ENCODE data around the gene ERMAP.
"Not testable (repeated sequence)": the region's sequence is repeated elsewhere in the genome, so short reads cannot be mapped to it uniquely, and the experiment has no call there.

The ERMAP gene

DNA sequence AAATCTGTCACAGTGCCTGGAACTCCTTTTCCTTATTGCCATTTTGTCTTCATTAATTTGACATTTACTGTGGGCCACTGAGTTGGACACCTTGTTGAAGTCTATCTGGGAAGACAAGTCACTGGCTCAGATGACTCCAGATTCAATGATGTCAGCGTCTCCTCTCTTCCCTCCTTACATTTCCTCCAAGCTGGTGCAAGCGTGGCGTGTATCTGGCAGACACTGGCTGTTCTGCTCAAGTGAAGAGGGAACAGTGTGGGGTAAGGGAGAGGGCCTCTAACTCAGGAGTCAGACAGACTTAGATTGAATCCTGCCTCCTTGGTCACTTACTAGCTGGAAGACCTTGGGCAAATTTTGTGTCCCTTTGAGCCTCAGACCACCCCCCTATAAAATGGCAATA, 20.8 kb downstream of the ERMAP start:
- no peak for DNase-seq
- in situ Hi-C loops (cut with HindIII; ENCODE audit: low pct_ligation_motif_present, low pct_unique_long_range_greater_than_20kb, low sequenced_read_pairs): no loop called here

DNA sequence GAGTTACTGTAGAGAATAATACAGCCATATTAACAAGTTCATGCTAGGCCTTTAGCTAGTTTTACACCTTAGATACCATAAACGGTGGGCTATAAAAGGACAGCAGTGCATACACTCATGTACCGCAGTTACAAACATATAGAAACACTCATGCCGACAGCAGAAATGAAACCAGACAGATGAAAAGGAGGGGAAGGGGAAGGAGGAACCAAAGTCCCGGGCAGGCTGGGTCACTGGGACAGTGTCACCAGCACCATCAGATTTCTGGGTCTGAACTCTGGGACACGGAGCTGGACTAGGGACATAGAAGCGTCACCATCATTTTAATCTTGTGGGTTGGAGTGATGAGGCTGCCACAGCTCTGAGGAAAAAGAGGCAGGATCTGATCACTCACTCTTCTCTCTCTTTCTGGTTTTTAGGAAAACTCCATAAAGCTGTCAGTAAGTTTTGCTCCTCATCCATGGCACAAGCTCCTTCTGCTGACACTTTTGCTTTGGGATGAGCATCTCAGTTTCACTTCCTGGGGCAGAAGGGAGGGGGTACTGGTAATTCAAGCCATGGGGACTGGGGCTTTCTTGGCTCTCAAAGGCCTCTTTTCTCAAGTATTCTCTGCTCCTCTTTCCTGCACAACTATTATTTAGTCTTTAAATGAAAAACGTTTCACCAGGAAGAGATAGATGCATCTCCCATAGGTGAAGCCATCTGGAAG, 21.7 kb downstream of the ERMAP start:
- no peak for DNase-seq
- in situ Hi-C loops (cut with HindIII; ENCODE audit: low pct_ligation_motif_present, low pct_unique_long_range_greater_than_20kb, low sequenced_read_pairs): no loop called here

DNA sequence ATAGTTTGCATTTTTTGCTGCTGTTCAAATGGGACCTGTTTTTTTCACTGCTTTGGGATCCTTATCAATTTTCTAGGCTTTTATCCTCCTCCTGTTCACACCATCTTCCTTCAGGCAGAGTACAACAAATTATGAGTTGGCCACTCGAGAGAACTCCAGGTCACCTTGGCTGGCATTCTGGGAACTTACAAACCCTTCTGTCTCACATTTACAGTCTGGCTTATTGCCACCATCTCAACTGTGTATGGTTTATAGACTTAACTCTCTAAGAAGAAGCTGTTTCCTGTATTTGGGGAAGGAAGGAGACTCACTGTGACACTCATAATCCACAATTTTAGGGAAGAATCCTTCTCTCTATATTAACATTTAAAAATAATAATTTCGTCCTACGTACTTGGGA, 24.1 kb downstream of the ERMAP start:
- in situ Hi-C loops (cut with HindIII; ENCODE audit: low pct_ligation_motif_present, low pct_unique_long_range_greater_than_20kb, low sequenced_read_pairs): no loop called here

DNA sequence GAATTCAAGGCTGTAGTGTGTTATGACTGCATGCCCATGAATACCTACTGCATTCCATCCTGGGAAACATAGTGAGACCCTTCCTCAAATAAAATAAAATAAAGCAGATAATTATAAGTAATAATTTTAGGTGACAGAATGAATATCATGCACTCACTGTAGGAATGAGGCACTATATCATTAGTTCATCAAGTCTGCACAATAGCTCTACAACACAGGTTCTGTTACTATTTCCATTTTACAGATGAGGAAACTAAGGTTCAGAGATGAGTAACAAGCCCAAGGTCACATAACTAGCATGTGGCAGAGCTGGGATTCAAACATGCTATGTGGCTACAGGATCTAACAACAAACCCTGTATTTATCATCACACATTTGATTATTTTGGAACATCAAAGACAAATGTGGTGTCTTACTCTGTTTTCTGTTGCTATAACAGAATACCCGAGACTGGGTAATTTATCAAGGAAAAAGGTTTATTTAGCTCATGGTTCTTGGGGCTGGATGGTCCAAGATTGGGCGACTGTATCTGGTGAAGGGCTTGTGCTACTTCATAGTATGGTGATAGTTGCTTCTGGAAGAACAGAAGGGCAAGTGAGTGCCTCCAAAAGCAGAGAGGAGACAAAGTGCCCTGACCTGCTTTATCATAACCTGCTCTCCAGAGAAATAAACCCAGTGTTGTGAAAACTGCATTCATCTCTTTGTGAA, 24.7 kb downstream of the ERMAP start:
- DNase-seq: no peak
- in situ Hi-C loops (cut with HindIII; ENCODE audit: low pct_ligation_motif_present, low pct_unique_long_range_greater_than_20kb, low sequenced_read_pairs): no loop called here

More for the DNA sequence above, 24.1 kb downstream of the ERMAP start:
- DNase-seq: no peak

DNA sequence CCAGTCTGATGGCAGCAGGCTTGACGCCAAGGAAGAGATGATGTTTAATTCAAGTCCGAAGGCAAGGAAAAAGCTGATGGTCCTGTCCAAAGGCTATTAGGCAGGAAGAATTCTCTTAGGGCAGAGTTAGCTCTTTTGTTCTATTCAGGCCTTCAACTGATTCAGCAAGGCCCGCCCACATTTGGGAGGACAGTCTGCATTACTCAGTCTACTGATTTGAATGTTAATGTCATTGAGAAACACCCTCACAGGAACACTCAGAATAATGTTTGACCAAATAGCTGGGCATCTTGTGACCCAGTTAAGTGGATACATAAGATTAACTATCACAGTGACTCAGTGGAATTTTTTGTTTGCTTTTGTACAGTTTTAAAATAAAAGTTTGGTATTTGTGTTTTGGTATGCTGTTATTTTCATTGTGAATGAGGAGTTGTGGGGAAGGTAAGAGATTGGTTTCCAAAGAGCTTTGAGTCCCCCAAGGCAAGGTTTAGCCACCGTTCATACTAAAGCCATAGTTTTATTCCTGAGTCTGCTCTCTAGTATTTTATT, 27.7 kb downstream of the ERMAP start:
- in situ Hi-C loops (cut with HindIII; ENCODE audit: low pct_ligation_motif_present, low pct_unique_long_range_greater_than_20kb, low sequenced_read_pairs): no loop called here
- DNase-seq: no peak

DNA sequence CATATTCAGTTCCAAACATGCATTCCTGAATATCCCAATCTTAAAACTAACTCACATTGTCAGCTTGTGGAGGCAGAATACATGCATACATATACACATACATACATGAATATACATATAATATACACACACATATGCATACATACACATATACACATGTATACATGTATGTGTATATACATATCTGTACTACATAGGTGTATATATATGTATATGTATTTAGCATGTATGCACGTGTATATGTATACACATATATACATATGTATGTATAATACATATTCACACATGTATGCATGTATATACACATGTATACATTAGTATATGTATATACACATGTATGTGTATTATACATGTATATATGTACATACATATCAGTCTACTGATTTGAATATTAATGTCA, 28.3 kb downstream of the ERMAP start:
- in situ Hi-C loops (cut with HindIII; ENCODE audit: low pct_ligation_motif_present, low pct_unique_long_range_greater_than_20kb, low sequenced_read_pairs): no loop called here
- no peak for DNase-seq

DNA sequence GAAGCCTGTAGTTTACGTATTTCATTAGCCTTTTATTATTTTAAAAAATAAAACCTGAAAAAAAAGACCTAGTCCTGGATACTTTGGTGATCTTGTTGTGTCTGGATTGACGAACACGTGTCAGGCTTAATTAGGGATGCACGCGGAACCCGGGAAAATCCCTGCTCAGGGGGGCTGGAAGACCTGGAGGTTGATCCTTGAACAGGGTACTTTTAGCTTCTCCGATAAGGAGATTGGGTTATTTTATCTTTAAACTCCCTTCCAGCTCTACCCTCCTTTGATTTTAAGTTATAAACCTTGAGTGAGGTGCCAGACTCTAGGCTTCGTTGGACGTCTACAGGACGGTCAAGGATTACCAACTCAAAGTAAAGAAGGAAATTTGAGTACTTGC, 28.9 kb downstream of the ERMAP start:
- in situ Hi-C loops (cut with HindIII; ENCODE audit: low pct_ligation_motif_present, low pct_unique_long_range_greater_than_20kb, low sequenced_read_pairs): no loop called here
- no peak for DNase-seq

DNA sequence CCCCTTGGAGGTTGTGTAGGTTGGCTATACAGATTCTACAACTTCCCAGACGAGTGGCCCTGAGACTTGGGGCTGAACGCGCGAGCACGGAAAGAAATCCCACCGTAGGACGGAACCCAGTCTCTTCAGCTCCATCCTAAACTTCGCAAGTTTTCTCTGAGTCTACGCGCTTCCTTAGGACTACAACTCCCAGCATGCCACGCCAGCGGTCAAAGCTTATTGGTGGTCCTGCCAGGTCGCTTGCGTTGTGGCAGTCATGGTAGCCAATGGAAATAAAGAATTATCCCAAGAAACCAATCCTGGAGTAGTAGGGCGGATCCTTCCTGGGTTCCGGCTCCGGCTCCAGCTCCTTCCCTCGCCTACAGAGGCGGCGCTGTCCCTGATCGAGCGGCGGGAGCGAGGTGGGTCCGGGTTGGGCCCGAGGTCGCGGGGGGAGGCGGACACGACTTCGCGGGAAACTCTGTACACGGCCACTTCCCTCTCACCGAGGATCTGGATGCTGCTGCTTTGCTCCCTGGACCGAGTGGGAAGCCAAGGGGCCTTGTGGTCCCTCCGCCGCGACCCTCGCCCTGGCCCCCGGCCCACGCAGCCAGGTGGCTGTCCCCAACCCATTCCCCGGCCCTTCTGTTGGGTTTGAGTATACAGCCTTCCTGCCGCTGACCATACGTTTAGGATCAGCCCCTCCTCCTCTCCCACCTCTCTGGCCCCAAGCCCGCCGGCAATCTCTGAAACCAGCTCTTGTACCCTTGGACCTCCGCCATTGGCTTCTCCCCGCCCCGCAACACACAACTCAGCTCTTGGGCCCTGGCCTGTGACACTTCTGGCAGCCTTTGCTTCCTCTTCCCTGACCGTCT, 29.6 kb downstream of the ERMAP start, which contains the start of gene ZNF691:
ZNF691 (plus strand) TSS at position 357 of the 854 bp plus-strand sequence. CDS start 3,046 bp downstream, outside the sequence.
- DNase-seq: peak; percentile 94
- in situ Hi-C loops (cut with HindIII; ENCODE audit: low pct_ligation_motif_present, low pct_unique_long_range_greater_than_20kb, low sequenced_read_pairs): no loop called here

DNA sequence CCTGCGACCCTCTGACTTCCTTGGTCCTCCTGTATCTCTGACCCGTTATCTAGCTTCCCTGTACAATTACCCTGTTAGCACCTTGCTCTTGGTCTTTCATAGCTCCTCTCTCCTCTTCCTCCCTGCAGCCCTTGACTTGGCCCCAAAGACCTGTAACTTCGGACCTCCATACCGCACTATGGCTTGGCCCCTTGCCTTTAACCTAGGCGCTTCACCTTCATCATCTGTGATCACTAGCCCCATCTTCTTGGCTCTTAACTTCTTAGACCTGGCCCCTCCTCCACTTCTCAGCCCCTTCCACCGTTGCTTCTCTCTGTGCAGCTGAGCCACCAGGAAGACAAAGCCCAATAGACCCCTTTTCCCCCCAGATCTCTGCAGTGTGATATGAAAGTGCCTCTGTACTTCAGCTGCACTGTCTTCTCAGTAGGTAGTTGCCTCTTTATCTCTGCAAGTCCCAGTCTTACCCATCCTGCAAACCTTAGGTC, 30.2 kb downstream of the ERMAP start:
- DNase-seq: no peak
- in situ Hi-C loops (cut with HindIII; ENCODE audit: low pct_ligation_motif_present, low pct_unique_long_range_greater_than_20kb, low sequenced_read_pairs): no loop called here

DNA sequence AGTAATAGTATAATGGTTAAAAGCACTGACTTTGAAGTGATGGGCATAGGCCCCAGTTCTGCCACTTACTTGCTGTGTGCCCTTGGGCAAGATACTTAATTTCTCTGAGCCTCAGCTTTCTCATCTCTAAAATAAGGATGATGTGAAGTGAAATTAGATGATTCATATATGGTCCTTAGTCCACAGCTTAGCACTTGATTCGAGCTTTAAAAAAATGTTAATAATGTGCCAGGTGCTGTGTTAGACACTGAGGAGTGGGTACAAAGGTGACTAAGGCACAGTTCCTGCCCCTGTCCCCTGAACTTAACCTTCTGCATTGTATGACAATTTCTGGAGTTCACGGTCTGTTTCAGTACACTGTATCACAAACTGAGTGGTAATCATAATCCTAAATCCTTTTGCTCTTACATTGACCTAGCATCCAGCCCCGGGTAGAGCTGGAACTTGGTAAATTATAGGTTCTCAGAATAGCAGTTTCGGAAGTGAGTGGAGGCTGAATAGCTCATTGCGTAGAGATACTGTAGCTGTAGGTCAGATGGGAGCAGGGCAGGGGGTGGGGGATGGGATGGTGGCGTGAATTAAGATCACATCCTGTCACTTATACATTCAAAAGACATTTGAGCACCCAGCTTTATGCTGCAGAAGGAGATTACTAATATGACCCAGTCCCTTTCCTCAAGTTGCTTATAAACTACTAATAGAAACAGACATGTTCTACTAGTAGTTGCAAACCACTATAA, 31.0 kb downstream of the ERMAP start:
- in situ Hi-C loops (cut with HindIII; ENCODE audit: low pct_ligation_motif_present, low pct_unique_long_range_greater_than_20kb, low sequenced_read_pairs): no loop called here
- no peak for DNase-seq

DNA sequence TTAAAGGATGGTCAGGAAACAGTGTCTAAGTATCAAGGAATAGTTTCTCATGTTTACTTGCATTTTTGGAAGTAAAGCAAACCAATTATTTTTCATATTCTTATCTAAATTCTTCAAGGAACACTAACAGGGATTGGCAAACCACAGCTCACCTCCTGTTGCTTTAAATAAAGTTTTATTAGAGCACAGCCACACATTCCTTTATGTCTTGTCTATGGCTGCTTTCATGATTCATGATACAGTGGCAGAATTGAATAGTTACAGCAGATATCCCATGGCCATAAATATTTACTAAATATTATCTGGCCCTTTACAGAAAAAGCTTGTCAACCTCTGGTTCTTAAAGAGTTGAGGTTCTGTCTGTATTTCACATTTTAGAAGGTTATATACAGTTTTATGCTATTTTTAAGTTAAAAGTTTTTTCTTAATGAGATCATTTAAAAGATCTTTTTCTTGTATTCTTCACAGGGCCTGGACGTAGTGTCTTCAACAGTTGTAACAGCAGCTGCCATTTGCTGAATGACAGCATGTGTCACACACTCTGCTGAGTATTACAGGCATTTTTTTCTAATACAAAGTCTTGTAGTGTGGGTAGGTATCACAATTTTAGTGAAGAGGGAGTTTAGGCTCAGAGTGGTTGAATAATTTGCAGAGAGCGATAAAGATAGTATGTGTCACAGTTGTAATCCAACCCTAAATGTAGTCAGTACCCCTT, 32.1 kb downstream of the ERMAP start:
- DNase-seq: no peak
- in situ Hi-C loops (cut with HindIII; ENCODE audit: low pct_ligation_motif_present, low pct_unique_long_range_greater_than_20kb, low sequenced_read_pairs): no loop called here

DNA sequence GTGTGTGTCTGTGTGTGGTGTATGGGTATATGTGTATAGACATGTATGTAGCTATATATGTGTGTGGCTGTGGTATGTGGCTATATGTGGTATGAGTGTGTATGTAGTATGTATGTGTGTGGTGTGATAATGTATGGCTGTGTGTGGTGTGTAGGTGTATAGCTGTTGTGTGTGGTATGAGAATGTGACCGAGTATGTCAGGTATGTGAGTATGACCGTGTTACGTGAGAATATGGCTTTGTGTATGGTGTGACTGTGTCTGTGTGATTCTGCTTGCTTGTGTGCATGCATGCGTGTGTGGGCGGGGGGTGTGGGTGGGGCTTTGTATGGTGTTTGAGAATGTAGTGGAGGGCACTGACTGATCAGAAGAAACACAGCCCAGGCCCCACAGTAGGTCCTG, 33.0 kb downstream of the ERMAP start:
- in situ Hi-C loops (cut with HindIII; ENCODE audit: low pct_ligation_motif_present, low pct_unique_long_range_greater_than_20kb, low sequenced_read_pairs): no loop called here
- DNase-seq: no peak

DNA sequence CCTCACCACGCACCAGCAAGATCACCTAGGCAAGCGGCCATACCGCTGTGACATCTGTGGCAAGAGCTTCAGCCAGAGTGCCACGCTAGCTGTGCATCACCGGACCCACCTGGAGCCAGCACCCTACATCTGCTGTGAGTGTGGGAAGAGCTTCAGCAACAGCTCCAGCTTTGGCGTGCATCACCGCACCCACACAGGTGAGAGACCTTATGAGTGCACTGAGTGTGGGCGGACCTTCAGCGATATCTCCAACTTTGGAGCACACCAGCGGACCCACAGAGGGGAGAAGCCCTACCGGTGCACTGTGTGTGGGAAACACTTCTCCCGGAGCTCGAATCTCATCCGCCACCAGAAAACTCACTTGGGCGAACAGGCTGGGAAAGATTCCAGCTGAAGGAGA, 34.5 kb downstream of the ERMAP start:
- no peak for DNase-seq
- in situ Hi-C loops (cut with HindIII; ENCODE audit: low pct_ligation_motif_present, low pct_unique_long_range_greater_than_20kb, low sequenced_read_pairs): no loop called here

DNA sequence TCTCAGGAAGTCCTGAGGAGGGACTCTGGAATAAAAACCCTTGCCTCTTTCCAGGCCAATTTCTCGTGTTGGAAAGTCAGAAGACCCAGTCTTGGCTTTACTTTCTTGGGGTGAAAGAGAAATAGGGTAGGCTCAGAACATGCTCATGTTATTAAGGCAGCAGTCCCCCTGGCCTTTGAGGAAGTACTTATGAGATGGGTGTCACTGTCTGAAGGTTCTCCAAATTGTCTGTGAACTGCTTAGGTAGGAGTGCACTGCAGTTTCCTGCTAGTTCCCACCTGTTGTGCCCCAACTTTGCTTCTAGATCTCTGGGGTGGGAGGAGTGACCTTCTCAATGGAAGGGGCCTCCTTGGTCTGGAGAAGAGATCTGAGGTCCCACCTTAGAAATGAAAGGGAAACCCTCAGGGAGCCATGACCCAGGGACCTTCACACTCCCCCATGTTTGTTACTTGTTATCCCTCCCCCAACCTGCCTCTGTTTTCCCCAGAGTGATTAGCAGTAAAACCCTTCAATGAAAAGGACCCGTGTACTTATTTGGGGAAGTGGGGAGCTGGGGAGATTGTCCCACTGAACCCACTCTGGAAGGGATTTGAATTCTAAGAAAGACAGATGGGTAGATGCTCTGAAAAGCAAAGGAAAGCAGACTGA, 35.2 kb downstream of the ERMAP start:
- in situ Hi-C loops (cut with HindIII; ENCODE audit: low pct_ligation_motif_present, low pct_unique_long_range_greater_than_20kb, low sequenced_read_pairs): no loop called here
- no peak for DNase-seq

DNA sequence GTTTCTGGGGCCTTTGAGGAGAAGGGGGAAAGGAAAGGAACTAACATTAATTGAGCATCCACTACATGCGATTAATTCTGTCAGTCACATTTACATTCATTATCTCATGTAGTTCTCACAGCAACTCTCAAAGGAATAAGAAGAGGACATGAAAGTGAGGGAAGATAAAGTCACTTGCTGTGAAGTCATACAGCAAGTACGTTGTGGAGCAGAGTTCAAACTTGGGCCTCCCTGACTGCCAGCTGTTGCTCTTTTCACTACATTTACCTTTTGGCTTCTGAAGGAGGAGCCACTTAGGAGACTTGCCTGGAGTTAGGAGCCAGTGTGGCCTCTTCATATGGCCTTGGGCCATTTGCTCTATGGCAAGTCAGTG, 35.7 kb downstream of the ERMAP start:
- no peak for DNase-seq
- in situ Hi-C loops (cut with HindIII; ENCODE audit: low pct_ligation_motif_present, low pct_unique_long_range_greater_than_20kb, low sequenced_read_pairs): no loop called here

DNA sequence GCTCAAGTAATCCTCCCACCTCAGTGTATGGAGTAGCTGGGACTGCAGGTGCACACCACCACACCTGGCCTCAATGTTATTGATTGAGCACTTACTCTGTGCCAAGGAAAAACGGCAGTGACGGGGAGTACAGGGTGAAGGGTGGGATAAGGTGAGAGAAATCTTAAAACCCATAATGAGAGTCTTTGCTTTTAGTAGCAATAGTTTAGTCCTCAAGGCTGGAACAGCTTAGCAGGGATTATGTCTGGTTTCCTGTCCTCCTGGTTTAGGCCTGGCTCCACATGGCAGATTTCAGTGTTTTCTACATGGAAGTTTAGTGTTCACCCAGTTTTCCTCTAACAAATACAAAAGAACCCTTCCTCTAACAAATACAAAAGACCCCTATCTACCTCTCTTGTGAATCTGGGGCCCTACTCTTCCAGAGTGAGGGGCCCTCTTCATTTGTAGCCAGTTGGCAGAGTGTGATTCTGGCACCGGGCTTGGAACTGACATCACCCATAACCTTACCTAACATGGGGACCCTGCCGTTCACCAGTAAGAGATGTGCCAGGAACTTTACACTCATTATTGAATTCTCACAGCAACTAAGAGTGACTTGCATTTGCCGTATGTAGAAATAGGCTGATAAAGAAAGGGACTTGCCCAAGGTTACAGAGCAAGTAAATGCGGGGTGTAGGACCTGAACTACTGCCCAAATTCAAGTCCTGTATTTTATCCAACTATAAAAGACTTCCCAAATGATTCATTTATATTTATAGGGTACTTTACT, 36.4 kb downstream of the ERMAP start:
- DNase-seq: no peak
- in situ Hi-C loops (cut with HindIII; ENCODE audit: low pct_ligation_motif_present, low pct_unique_long_range_greater_than_20kb, low sequenced_read_pairs): no loop called here

DNA sequence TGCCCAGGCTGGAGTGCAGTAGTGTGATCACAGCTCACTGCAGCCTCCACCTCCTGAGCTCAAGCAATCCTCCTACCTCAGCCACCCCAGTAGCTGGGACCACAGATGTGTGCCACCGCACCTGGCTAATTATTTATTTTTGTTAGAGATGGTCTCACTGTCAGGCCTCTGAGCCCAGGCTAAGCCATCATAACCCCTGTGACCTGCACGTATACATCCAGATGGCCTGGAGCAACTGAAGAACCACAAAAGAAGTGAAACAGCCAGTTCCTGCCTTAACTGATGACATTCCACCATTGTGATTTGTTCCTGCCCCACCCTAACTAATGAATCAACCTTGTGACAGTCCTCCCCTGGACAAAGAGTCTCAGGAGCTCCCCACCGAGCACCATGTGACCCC, 39.6 kb downstream of the ERMAP start:
- in situ Hi-C loops (cut with HindIII; ENCODE audit: low pct_ligation_motif_present, low pct_unique_long_range_greater_than_20kb, low sequenced_read_pairs); DNase-seq: not testable (repeated sequence)

Measured in ACHN (cell line).